DND-41 (cell line): ENCODE measurements around the gene EEA1.

ENCODE experiments used
- CTCF ChIP-seq: IDR thresholded peaks from 2 replicates; pipeline ENCODE4 v1.5.1; 2012; ENCODE audit warnings: borderline replicate concordance, low read length, moderate library complexity, mild to moderate bottlenecking; ENCODE audit not compliant: poor library complexity, severe bottlenecking; ENCODE audit errors: extremely low read depth
- EZH2 ChIP-seq: IDR thresholded peaks from 3 replicates; pipeline ENCODE4 v1.6.1; 2012; ENCODE audit warnings: borderline replicate concordance, low read depth, mild to moderate bottlenecking, moderate library complexity, low read length, inconsistent platforms; ENCODE audit not compliant: severe bottlenecking

GRCh38 chr12:92814584-92814983, 114.5 kb downstream of the EEA1 start:
- TF ChIP-seq CTCF: no peak
- no peak for TF ChIP-seq EZH2
